H1 (cell line): ENCODE measurements around the gene IRAK4.

ENCODE experiments used
- CHD2 ChIP-seq: IDR thresholded peaks from 2 replicates; pipeline ENCODE4 v1.6.1; 2012; ENCODE audit warnings: low read length, improper control_type of control experiment
- EP300 ChIP-seq, 2 experiments: IDR thresholded peaks; 1 replicate in 1 of 2; 2 replicates in 1 of 2; pipeline ENCODE4 v1.6.1; 2011 to 2012; ENCODE audit warnings: low read depth in 2 of 2, low read length in 2 of 2, mild to moderate bottlenecking in 2 of 2, borderline replicate concordance in 1 of 2, inconsistent platforms in 1 of 2, moderate library complexity in 1 of 2
- JUN ChIP-seq: IDR thresholded peaks from 2 replicates; pipeline ENCODE4 v1.6.1; 2011; ENCODE audit warnings: low read depth, mild to moderate bottlenecking, improper control_type of control experiment, low read length
- KDM1A ChIP-seq: fragments of 200-600, 300-600 bp; sonication (generic); IDR thresholded peaks from 2 replicates; pipeline ENCODE4 v1.7.1; 2016; ENCODE audit warnings: mild to moderate bottlenecking, low read length, borderline replicate concordance
- MAX ChIP-seq: IDR thresholded peaks from 2 replicates; pipeline ENCODE4 v1.6.1; 2012; ENCODE audit warnings: inconsistent platforms
- POLR2A ChIP-seq, 2 experiments: IDR thresholded peaks; 1 replicate in 1 of 2; 2 replicates in 1 of 2; pipeline ENCODE4 v1.6.1; 2011; ENCODE audit warnings: low read depth in 2 of 2, low read length in 2 of 2, mild to moderate bottlenecking in 2 of 2; ENCODE audit errors: control extremely low read depth in 1 of 2
- SIN3A ChIP-seq, 2 experiments: IDR thresholded peaks in 1 of 2; conservative IDR thresholded peaks in 1 of 2; 2 replicates each; pipeline ENCODE4 v1.6.1; 2011 to 2012; ENCODE audit warnings: low read length in 2 of 2, improper control_type of control experiment in 1 of 2, low read depth in 1 of 2, mild to moderate bottlenecking in 1 of 2
- TF ChIP-seq, protein P1 (sequence below), 3 experiments: IDR thresholded peaks; 1 replicate in 2 of 3; 2 replicates in 1 of 3; pipeline versions ENCODE4 v1.5.1 to v1.6.1; 2011; ENCODE audit warnings: low read length in 3 of 3, mild to moderate bottlenecking in 3 of 3, inconsistent platforms in 2 of 3, low read depth in 1 of 3, moderate library complexity in 1 of 3; ENCODE audit not compliant: insufficient read depth in 1 of 3; ENCODE audit errors: control extremely low read depth in 1 of 3

DNA sequence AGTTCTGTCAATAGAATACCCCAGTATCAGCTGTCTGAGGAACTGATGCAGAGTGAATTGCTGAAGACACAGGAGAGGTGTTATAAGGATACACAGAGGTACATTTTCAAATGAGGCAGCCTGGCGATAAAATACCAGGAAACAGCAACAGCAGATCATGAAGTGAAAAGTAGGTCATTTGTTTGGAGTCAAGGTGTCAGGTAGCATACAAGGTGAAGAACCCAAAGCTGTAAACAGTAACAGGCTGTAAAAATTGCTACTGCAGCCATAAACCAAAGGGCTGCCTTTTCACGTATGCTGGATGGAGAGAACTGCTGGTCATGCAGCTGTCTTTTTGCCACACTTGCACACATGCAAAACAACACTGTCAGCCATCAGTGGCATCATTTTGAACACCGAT lies 56.7 kb downstream of the IRAK4 start:
- TF ChIP-seq EP300 (IDR thresholded peaks at IDR 0.05; ENCODE audit: borderline replicate concordance in 1 of 2, low read depth in 2 of 2, low read length in 2 of 2) = no peak
- no peak for TF ChIP-seq POLR2A (IDR thresholded peaks at IDR 0.05; ENCODE audit: control extremely low read depth in 1 of 2, low read depth in 2 of 2, low read length in 2 of 2)
- TF ChIP-seq, protein P1, sequence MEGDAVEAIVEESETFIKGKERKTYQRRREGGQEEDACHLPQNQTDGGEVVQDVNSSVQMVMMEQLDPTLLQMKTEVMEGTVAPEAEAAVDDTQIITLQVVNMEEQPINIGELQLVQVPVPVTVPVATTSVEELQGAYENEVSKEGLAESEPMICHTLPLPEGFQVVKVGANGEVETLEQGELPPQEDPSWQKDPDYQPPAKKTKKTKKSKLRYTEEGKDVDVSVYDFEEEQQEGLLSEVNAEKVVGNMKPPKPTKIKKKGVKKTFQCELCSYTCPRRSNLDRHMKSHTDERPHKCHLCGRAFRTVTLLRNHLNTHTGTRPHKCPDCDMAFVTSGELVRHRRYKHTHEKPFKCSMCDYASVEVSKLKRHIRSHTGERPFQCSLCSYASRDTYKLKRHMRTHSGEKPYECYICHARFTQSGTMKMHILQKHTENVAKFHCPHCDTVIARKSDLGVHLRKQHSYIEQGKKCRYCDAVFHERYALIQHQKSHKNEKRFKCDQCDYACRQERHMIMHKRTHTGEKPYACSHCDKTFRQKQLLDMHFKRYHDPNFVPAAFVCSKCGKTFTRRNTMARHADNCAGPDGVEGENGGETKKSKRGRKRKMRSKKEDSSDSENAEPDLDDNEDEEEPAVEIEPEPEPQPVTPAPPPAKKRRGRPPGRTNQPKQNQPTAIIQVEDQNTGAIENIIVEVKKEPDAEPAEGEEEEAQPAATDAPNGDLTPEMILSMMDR (IDR thresholded peaks at IDR 0.05; ENCODE audit: control extremely low read depth in 1 of 3, insufficient read depth in 1 of 3, low read depth in 1 of 3, low read length in 3 of 3) = no peak
- TF ChIP-seq CHD2 = no peak
- no peak for TF ChIP-seq KDM1A
- no peak for TF ChIP-seq JUN
- no peak for TF ChIP-seq MAX
- TF ChIP-seq SIN3A (conservative IDR thresholded peaks at IDR 0.05 in 1 of 2, IDR thresholded peaks at IDR 0.05 in 1 of 2; ENCODE audit: low read depth in 1 of 2, low read length in 2 of 2) = no peak
